ENCODE data around the gene CFLAR. TPM values are rescaled to one million over a fixed set of nuclear protein-coding genes. Genes with fewer than 3 reads are reported as not detected.

The CFLAR gene
- polyA plus RNA-seq, 1 donor from 2014 or later: 1.6 TPM

GRCh38 chr2:201152517-201152916 lies 36.6 kb downstream of the CFLAR start:
- no peak overlapping the region for H3K4me3 ChIP-seq (ENCODE audit: low read length)
- no peaks in the 10 kb centered on the region for H3K36me3 ChIP-seq (ENCODE audit: insufficient read depth, low read length)
- H3K4me2 ChIP-seq (ENCODE audit: low read length): no peak overlapping the region
- H3K9me3 ChIP-seq (ENCODE audit: low read length): no peaks in the 10 kb centered on the region
- H4K20me1 ChIP-seq (ENCODE audit: insufficient read depth): no peaks in the 10 kb centered on the region
- TF ChIP-seq REST (IDR thresholded peaks at IDR 0.05; ENCODE audit: borderline replicate concordance) (no peak), EP300 (conservative IDR thresholded peaks at IDR 0.05; ENCODE audit: poor library complexity, severe bottlenecking) (no peak), EZH2 (IDR thresholded peaks at IDR 0.05; ENCODE audit: borderline replicate concordance, insufficient read depth, low read length, poor library complexity, severe bottlenecking) (no peak), SMC3 (conservative IDR thresholded peaks at IDR 0.05; ENCODE audit: poor library complexity) (no peak), POLR2AphosphoS5 (IDR thresholded peaks at IDR 0.05) (no peak), TAF1 (IDR thresholded peaks at IDR 0.05; ENCODE audit: low read depth) (no peak), CTCF (IDR thresholded peaks at IDR 0.05; ENCODE audit: poor library complexity, severe bottlenecking) (no peak), RAD21 (conservative IDR thresholded peaks at IDR 0.05) (no peak), MXI1 (conservative IDR thresholded peaks at IDR 0.05; ENCODE audit: poor library complexity, severe bottlenecking) (no peak)
- no peak overlapping the region for H2AFZ ChIP-seq (ENCODE audit: low read depth, low read length)
- H3K27ac ChIP-seq (ENCODE audit: low read length): no peak overlapping the region
- H3K9ac ChIP-seq (ENCODE audit: low read length): no peak overlapping the region
- H3K79me2 ChIP-seq (replicated peaks; ENCODE audit: insufficient read depth, low read length): no peaks in the 10 kb centered on the region
- H3K9me2 ChIP-seq (ENCODE audit: insufficient read depth, low read length): no peaks in the 10 kb centered on the region
- H3F3A ChIP-seq (ENCODE audit: insufficient read depth, low read length, poor library complexity, severe bottlenecking): no peaks in the 10 kb centered on the region
- no peaks in the 10 kb centered on the region for H3K27me3 ChIP-seq (ENCODE audit: insufficient read depth, low read depth, low read length)

DNA sequence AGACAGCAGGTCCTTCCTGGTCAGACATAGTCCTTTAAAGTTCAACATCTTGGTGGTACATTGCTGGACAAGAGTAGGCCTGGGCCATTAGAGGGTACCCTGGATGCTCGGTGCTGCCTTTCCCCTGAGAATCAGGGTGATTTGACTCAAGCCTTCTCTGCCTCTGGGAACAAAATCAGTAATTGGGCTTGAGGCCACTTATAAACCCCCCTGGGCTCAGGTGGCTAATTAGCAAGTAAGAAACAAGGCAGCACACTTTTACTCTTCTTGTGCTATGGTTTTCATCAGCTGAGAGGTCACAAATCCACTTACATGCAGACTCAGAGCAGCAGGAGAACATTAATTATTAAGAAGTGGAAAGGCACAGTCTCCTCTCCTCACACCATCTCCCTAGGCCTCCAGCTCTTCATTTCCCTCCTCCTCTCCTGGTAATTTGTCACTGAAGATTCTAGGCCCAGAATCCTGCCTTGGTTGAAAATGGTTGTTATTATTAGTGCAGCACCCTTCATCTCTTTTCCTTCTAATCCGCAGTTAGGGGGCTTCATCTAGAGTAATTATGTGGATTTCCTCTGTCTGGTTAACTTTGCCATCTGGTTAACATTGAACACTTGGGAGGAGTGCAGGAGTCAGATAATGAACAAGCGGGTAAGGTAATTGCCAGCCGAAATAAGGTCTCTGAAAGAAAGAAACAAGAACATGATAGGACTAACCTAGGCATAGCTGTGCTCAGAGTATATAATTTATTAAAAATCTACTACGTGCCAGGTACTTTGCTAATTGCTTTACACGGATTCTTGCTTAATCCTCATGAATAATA lies 37.2 kb downstream of the CFLAR start:
- H3F3A ChIP-seq (ENCODE audit: insufficient read depth, low read length, poor library complexity, severe bottlenecking): no peaks in the 10 kb centered on the region
- no peak overlapping the region for H3K27ac ChIP-seq (ENCODE audit: low read length)
- TF ChIP-seq CTCF (IDR thresholded peaks at IDR 0.05; ENCODE audit: poor library complexity, severe bottlenecking) (no peak), EP300 (conservative IDR thresholded peaks at IDR 0.05; ENCODE audit: poor library complexity, severe bottlenecking) (no peak), SMC3 (conservative IDR thresholded peaks at IDR 0.05; ENCODE audit: poor library complexity) (no peak), RAD21 (conservative IDR thresholded peaks at IDR 0.05) (no peak), TAF1 (IDR thresholded peaks at IDR 0.05; ENCODE audit: low read depth) (no peak), EZH2 (IDR thresholded peaks at IDR 0.05; ENCODE audit: borderline replicate concordance, insufficient read depth, low read length, poor library complexity, severe bottlenecking) (no peak), MXI1 (conservative IDR thresholded peaks at IDR 0.05; ENCODE audit: poor library complexity, severe bottlenecking) (no peak), POLR2AphosphoS5 (IDR thresholded peaks at IDR 0.05) (no peak), REST (IDR thresholded peaks at IDR 0.05; ENCODE audit: borderline replicate concordance) (no peak)
- H3K36me3 ChIP-seq (ENCODE audit: insufficient read depth, low read length): no peaks in the 10 kb centered on the region
- no peaks in the 10 kb centered on the region for H3K27me3 ChIP-seq (ENCODE audit: insufficient read depth, low read depth, low read length)
- no peaks in the 10 kb centered on the region for H4K20me1 ChIP-seq (ENCODE audit: insufficient read depth)
- H3K4me2 ChIP-seq (ENCODE audit: low read length): no peak overlapping the region
- H3K79me2 ChIP-seq (replicated peaks; ENCODE audit: insufficient read depth, low read length): no peaks in the 10 kb centered on the region
- no peaks in the 10 kb centered on the region for H3K9me2 ChIP-seq (ENCODE audit: insufficient read depth, low read length)
- no peak overlapping the region for H3K9ac ChIP-seq (ENCODE audit: low read length)
- no peak overlapping the region for H2AFZ ChIP-seq (ENCODE audit: low read depth, low read length)
- H3K9me3 ChIP-seq (ENCODE audit: low read length): no peaks in the 10 kb centered on the region
- no peak overlapping the region for H3K4me3 ChIP-seq (ENCODE audit: low read length)

All from neural cell (in vitro differentiated cells).